Measurements from ENCODE around the gene RAPGEF3.

RAPGEF3 gene

GRCh38 chr12:47758834-47759690 is at the start of gene RAPGEF3:
RAPGEF3 (minus strand) TSS chr12:47758880; CDS start chr12:47758556, 324 bp downstream.
- Histone ChIP-seq H3K4me3 (ENCODE audit: low read depth, low read length) (peak within 1 kb of the TSS; percentile 63), H3K36me3 (replicated peaks) (no peaks in the 10 kb centered on the region), H3K27me3 (replicated peaks) (no peaks in the 10 kb centered on the region), H3K27ac (peak within 1 kb of the TSS; percentile 28)
- peak; percentile 70 for TF ChIP-seq CTCF (IDR thresholded peaks at IDR 0.05; ENCODE audit: low read depth, low read length, missing control alignments)
- peak; percentile 67 for DNase-seq
- in situ Hi-C loops (cut with HindIII; ENCODE audit: low pct_ligation_motif_present, low sequenced_read_pairs), result no loop called here

- Histone ChIP-seq H3K36me3 (replicated peaks) (peaks cover 16% of the 10 kb centered on the region), H3K4me3 (ENCODE audit: low read depth, low read length) (no peak overlapping the region), H3K27me3 (replicated peaks) (no peaks in the 10 kb centered on the region), H3K27ac (peak overlapping the region; percentile 41)
- TF ChIP-seq CTCF (IDR thresholded peaks at IDR 0.05; ENCODE audit: low read depth, low read length, missing control alignments), result no peak
- in situ Hi-C loops (cut with HindIII; ENCODE audit: low pct_ligation_motif_present, low sequenced_read_pairs), result no loop called here
- peak; percentile 42 for DNase-seq
These were observed 49.4 kb upstream of the RAPGEF3 start for GRCh38 chr12:47808050-47808449.

- H3K36me3 ChIP-seq (replicated peaks), result peaks cover 16% of the 10 kb centered on the region
These were observed 48.7 kb upstream of the RAPGEF3 start for GRCh38 chr12:47807338-47807737.

GRCh38 chr12:47805417-47805816 is 46.7 kb upstream of the RAPGEF3 start:
- TF ChIP-seq CTCF (IDR thresholded peaks at IDR 0.05; ENCODE audit: low read depth, low read length, missing control alignments), result no peak
- Histone ChIP-seq H3K27me3 (replicated peaks) (no peaks in the 10 kb centered on the region), H3K27ac (peak overlapping the region; percentile 17), H3K4me3 (ENCODE audit: low read depth, low read length) (no peak overlapping the region), H3K36me3 (replicated peaks) (peaks cover 16% of the 10 kb centered on the region)
- in situ Hi-C loops (cut with HindIII; ENCODE audit: low pct_ligation_motif_present, low sequenced_read_pairs), result no loop called here
- DNase-seq, result no peak

More at GRCh38 chr12:47807338-47807737, 48.7 kb upstream of the RAPGEF3 start:
- Histone ChIP-seq H3K27ac (no peak overlapping the region), H3K4me3 (ENCODE audit: low read depth, low read length) (no peak overlapping the region), H3K27me3 (replicated peaks) (no peaks in the 10 kb centered on the region)
- in situ Hi-C loops (cut with HindIII; ENCODE audit: low pct_ligation_motif_present, low sequenced_read_pairs), result no loop called here
- TF ChIP-seq CTCF (IDR thresholded peaks at IDR 0.05; ENCODE audit: low read depth, low read length, missing control alignments), result no peak
- no peak for DNase-seq

GRCh38 chr12:47804171-47804570 is 45.5 kb upstream of the RAPGEF3 start:
- no peak overlapping the region for H3K27ac ChIP-seq

More at GRCh38 chr12:47804171-47804570, 45.5 kb upstream of the RAPGEF3 start:
- Histone ChIP-seq H3K36me3 (replicated peaks) (peaks cover 16% of the 10 kb centered on the region), H3K27me3 (replicated peaks) (no peaks in the 10 kb centered on the region), H3K4me3 (ENCODE audit: low read depth, low read length) (no peak overlapping the region)
- no peak for TF ChIP-seq CTCF (IDR thresholded peaks at IDR 0.05; ENCODE audit: low read depth, low read length, missing control alignments)
- DNase-seq, result no peak
- in situ Hi-C loops (cut with HindIII; ENCODE audit: low pct_ligation_motif_present, low sequenced_read_pairs), result no loop called here

Measured in brain microvascular endothelial cell (primary cell).